Measurements from ENCODE around the gene NLK.

- TF ChIP-seq CTCF (IDR thresholded peaks at IDR 0.05), result no peak
- no peak for TF ChIP-seq POLR2AphosphoS5 (IDR thresholded peaks at IDR 0.05)
- TF ChIP-seq POLR2A (IDR thresholded peaks at IDR 0.05), result no peak
- no peak for TF ChIP-seq EP300 (IDR thresholded peaks at IDR 0.05)
Measured at GRCh38 chr17:28180449-28180848, 138.0 kb downstream of the NLK start.

Measured in suprapubic skin (tissue), 4 donors.